Superior temporal gyrus (tissue), 1 donor: ENCODE data around the gene KCNC4.
A peak's percentile ranks its signal among the peaks of the same experiment; 100 is the strongest.

ENCODE experiments used
- DNase-seq: peaks from one replicate; pipeline ENCODE4 v3.0.0-alpha.2; 2016; ENCODE audit errors: extremely low spot score

KCNC4 gene

DNA sequence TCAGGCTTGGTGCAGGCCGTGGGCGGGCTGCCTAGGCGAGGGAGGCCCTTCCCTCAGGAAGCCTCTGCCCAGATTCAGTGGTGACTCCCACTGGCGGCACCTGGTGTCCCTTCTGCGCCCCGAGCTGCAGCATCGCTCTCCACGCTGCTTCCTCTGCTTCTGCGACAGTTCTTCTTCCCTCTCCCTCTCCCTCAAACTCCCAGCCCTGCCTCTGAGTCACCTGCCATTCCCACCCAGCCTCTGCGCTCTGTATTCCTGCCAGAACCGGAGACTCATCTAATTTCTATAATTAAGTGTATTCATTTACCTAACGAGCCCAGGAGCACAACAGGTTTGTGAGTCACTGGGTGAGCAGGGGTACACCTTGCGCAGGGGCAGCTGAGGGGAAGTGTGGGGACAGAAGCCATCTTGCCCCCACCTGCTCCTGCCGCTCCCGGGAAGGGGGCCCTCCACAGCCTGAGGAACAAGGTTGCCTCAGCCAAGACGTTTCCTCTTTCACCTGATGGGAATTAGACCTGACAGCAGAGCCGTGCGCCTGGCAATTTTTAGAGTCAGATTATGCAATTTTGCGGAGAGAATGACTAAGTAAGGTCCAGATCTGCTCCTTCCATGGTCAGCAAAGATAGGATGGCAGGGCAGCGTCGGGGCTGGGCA is 19.4 kb downstream of the KCNC4 start:
- peak; percentile 33 for DNase-seq

DNA sequence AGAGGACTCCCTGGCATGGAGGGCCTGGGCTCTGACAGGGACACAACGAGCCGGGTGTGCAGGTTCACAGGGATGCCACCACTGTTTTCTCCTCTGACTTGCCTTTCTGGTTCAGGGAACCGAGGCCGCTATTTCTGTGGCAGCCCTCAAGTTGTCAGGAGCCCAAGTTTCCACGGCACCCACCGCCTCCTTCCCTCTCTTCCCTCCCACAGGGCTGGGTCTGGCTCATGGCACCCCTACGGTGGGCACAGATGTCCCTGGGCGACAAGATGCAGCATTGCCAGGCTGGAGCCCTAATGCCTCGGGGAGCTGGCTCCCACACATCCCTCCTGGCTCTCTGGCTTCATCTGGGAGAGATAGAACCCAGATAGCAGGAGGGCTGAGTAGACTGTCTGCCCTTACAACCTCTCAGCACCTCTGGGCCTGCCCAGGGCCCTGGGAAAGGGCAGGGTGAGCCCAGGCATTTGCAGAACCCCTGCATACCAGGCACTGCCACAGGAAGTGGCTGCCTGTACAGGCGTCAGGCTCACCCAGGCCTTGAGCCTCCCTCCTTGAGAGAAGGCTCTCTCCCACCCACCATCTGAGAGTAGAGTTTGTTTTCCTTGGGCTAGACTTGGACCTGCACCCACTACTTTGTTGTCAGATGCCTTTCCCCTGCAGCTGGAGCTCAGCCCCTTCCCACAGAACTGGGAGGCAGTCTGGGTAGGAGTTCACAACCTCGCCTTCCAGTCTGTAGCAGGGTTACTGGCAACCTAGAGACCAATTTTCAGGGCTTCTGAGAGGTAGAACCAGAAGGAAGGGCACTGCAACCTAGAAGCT is 20.5 kb downstream of the KCNC4 start:
- DNase-seq, result no peak

DNA sequence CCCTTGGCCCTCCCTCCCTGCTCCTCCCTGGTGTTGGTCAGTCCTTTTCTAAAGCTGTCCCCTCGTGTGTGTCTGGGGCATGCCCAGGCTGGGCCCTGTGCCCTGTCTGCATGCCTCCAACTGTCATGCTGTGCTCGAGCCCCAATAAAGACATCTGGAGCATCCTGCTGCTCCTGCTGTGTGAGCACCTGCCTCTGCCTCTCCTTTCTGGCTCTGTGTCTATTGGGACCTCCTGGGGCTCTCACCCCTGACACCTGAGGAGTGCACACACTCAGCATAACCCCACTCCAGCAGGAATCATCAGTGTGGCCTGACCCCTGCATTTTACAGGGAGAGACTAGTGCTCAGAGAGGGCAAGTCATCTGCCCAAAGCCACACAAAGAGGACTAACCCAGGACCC is 23.7 kb downstream of the KCNC4 start:
- no peak for DNase-seq

- DNase-seq, result no peak
Measured at GRCh38 chr1:110234691-110235090, 24.6 kb downstream of the KCNC4 start.

DNA sequence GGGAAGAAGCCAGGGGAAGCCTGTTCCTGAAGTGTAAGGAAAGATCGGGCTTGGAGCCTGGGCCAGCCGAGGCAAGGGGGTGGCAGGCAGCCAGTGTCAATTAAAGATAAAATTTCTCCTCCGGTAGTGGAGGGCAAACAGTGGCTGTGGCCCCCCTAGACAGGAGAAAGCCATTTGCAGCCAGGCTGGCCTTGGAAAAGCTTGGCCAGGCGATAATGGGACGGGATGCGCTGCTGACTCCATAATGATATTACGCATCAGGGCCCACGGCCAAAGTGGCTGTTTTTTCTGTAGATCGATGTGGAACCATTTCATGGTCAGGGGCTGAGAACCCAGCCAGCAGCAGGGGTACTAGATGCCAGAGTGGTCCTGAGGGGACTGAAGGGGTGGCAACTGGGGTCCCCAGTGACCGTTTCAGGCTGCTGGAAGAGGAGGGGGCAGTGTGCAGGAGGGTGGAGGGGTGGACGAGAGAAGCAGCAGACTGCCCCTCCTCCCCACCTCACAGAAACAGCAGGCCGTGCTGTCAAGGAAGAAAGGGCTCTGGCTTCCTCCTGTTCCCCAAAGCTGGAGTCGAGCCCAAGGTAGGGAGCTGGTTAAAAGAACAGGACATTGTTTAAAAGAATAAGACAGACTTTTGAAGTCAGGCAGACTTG is 25.2 kb downstream of the KCNC4 start:
- DNase-seq, result no peak

DNA sequence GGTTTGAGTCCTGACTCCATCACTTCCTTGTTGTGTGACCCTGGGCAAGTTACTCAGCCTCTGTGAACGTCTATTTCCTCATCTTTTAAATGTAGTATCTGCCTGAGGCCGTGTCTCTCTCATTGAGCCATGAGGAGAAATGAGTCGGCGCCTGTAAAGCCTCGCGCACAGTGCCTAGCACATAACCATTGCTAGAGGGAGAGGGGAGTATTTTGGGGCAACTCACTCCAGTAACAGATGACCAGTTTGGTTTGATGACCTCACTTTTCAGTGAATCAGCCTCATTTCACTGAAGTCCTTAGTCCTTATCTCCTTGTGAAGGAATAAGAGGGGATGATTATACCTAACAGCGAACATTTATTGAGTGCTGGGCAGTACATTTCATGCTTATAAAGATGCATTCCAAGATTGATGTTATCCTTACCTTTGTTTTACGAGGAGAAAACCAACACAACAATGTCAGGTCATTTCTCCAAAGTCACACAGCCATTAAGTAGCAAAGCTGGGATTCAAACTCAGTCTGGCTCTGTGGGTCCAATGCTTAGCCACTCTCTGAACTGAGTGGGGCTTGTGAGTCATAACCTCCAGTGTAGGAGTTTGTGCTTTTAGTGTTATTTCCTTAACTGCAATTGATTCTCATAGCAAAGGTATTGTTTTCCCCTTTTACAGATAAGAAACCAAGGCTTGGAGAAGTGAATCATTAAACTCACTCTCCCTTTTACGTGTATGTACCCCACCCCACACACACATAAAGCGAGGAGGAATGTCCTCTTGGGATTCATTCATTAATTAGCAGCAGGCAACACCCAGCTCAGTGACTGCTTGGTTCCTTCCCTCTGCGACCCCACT is 25.9 kb downstream of the KCNC4 start:
- DNase-seq, result no peak

DNA sequence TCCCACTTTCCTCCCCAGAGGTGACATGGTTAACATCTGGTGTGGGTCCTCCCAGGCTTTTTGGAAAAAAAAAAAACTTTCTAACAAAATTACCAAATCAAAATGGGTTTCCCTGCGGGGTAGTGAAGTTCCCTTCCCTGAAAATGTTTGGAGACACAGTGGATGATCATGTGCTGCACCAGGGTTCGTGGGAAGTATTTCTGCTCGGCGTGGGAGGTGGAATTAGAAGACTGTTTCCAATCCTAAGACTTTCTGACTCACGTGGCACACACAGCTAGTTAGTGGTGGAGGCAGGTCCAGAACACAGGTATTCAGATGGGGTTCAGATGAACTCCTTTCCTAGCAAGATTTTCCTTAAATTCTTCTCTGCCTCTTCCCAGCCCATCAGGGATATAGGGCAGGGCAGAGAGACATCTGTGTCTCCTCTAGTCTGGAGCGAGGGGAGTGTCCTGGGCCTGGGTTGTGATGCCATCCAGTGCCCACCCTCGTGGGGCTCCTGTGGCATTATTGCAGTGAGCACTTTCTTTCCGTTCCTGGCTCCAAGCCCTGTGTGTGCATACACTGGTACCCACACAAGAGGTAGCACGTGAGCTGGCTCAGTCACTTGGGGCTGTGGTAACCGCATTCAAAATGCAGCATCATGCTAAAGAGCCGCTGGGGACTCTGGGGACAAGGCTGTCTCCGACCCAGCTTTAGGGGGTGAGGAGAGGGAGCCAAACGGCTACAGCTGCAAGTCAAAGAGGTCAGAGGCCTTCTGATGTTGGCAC is 27.5 kb downstream of the KCNC4 start:
- peak; percentile 35 for DNase-seq

GRCh38 chr1:110239441-110240430 is 29.6 kb downstream of the KCNC4 start:
- DNase-seq, result no peak

GRCh38 chr1:110240476-110241210 is 30.5 kb downstream of the KCNC4 start:
- DNase-seq, result no peak

GRCh38 chr1:110241516-110241915 is 31.4 kb downstream of the KCNC4 start:
- no peak for DNase-seq

- DNase-seq, result no peak
Measured at GRCh38 chr1:110242062-110242461, 31.9 kb downstream of the KCNC4 start.

DNA sequence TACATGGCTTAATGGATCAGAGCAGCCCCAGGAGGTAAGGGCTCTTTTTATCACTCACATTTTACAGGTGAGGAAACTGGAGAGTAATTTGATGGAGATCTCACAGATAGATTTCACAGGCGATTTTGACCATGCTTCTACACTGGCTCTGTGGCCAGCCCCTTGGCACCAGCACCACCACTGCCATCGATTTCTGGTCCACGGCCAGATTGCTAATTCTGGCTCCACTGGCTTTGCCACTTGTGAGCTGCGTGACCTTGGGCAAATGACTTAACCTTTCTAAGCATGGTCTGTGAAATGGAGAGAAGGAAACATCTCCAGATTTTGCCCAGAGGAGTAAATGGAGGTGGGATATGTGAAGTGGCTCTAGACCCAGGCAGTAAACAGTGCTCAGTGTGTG is 32.6 kb downstream of the KCNC4 start:
- no peak for DNase-seq

DNA sequence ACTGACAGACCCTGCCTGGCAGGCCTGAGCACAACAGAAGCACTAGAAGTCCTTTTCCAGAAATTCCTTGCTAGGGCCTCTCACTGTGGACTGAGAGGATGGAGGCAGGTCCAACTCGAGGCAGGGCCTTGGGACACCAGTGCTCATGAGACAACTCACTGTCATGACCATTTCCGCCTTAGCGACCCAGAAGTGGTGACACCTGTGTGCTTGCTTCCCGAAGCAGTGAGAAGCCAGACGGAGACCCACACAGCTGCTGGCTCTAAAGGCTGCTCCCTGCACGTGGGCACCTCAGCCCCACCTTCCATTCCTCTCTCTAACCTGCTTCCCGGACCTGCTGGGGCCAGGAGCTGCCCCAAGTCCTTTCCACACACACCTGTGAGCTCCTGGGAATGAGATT is 33.0 kb downstream of the KCNC4 start:
- no peak for DNase-seq

- no peak for DNase-seq
Measured at GRCh38 chr1:110243574-110243973, 33.5 kb downstream of the KCNC4 start.

DNA sequence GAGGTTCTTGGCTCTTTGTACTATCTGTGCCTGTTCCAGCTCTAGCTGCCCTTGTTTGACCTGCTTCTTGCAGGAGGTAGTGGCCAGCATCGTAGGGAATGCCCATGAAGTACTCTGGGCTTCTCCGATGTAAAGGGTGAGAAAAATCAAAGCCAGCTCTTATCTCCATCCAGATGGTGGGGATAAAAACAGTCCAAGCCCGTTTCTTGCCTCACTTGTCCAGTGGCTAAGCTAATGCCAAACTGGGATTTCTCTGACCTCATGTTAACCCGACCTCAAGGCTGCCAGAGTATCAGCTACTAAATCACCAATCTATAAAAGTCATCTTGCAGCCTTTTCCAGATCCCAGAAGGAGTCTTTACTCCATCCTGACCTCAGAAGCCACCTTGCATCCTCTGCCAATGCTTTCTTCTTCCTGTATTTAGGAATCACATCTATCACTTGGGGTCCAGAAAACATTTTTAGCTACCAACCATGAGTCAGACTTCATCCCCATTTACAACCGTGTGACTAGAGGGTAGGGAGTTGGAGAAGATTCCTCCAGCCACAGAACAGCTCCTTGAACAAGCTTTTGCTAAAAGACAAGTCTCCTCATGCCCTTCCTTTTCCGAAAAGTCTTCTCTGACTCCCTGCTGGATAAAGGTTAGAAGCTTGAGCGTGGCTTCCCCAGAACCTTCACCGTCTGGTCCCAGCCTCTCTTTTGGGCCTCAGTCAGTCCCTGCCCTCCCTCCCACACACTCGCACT is 35.9 kb downstream of the KCNC4 start:
- no peak for DNase-seq

- DNase-seq, result no peak
Measured at GRCh38 chr1:110248746-110249145, 38.6 kb downstream of the KCNC4 start.

GRCh38 chr1:110249256-110249655 is 39.1 kb downstream of the KCNC4 start:
- DNase-seq, result no peak

DNA sequence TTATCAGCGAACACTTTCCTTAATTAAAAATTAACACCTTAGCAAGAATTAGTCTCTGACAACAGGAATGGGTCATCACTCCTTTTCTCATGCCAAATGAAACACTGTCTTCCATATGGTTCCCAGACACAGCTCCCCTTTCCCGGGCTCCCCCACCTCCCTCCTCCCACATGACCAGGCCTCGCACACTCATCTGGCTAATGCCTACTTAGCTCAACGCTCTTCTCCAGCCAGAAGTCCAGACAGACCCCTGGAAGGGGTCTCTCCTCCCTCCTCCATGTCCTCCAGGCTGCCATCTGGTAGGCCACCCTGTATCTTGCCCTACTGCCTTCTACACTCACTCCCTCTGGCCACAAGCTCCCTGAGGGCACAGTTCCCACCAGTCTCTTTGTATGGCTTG is 39.9 kb downstream of the KCNC4 start:
- DNase-seq, result no peak

- no peak for DNase-seq
Measured at GRCh38 chr1:110250749-110251148, 40.6 kb downstream of the KCNC4 start.
